Activated B cell treated with CpG ODN at 0.5 μM for 24 hours (primary cell): ENCODE data around the gene ULK2. TPM values are rescaled to one million over a fixed set of nuclear protein-coding genes. Genes with fewer than 3 reads are reported as not detected.

Experiments
- ATAC-seq: fragments of 200-7000 bp; cut with Tn5 transposase; one replicate; pipeline ENCODE4 v1.10.0; 2021; ENCODE audit warnings: low read depth, mild to moderate bottlenecking, moderate library complexity
- CTCF ChIA-PET: fragments of 350-600 bp; sonication (Branson Sonifier 250); formaldehyde crosslinking; loops from one replicate; lab custom pipeline; 2021; ENCODE audit warnings: antibody characterized with exemption; lab: Charles Lee
- POLR2A ChIA-PET: fragments of 350-600 bp; sonication (Branson Sonifier 250); formaldehyde crosslinking; loops from one replicate; lab custom pipeline; 2021; ENCODE audit warnings: antibody characterized with exemption; lab: Charles Lee
- DNase-seq: peaks from one replicate; pipeline ENCODE4 v3.0.0; 2022
- H3K27ac Mint-ChIP-seq: one replicate; pipeline ENCODE4 v1.8.0; 2020; ENCODE audit warnings: mixed read lengths
- H3K27me3 Mint-ChIP-seq: one replicate; pipeline ENCODE4 v1.8.0; 2021; ENCODE audit warnings: mixed read lengths
- H3K36me3 Mint-ChIP-seq: one replicate; pipeline ENCODE4 v1.8.0; 2021; ENCODE audit warnings: low read depth, mixed read lengths
- H3K4me1 Mint-ChIP-seq: one replicate; pipeline ENCODE4 v1.8.0; 2021; ENCODE audit warnings: mixed read lengths
- H3K4me3 Mint-ChIP-seq: one replicate; pipeline ENCODE4 v1.8.0; 2020; ENCODE audit warnings: mild to moderate bottlenecking, mixed read lengths
- H3K9me3 Mint-ChIP-seq: one replicate; pipeline ENCODE4 v1.8.0; 2020; ENCODE audit warnings: mixed read lengths
- CTCF ChIP-seq: fragments of 200-600 bp; IDR thresholded peaks from one replicate; pipeline ENCODE4 v1.8.0; 2022; ENCODE audit warnings: antibody characterized with exemption, mild to moderate bottlenecking
- intact Hi-C: fragments of 100-400 bp; cut with micrococcal nuclease; formaldehyde crosslinking; loops from one replicate; pipeline ENCODE4 v1.15.1; 2024
- total RNA-seq: library from RNA; stranded (reverse); gene quantifications from 2 replicates; pipeline ENCODE4 v1.2.3, GENCODE V29; 2022

ULK2 gene
- total RNA-seq, 1 donor from 2014 or later, result 3.0 TPM

GRCh38 chr17:19738073-19738449 is 129.7 kb downstream of the ULK2 start:
- H3K4me1 Mint-ChIP-seq, result no peaks in the 10 kb centered on the region
- H3K27ac Mint-ChIP-seq, result no peak overlapping the region
- DNase-seq, result no peak
- H3K27me3 Mint-ChIP-seq, result no peaks in the 10 kb centered on the region
- H3K36me3 Mint-ChIP-seq, result no peaks in the 10 kb centered on the region
- H3K9me3 Mint-ChIP-seq, result no peaks in the 10 kb centered on the region
- ATAC-seq, result no peak
- intact Hi-C loops, result no loop called here
- H3K4me3 Mint-ChIP-seq, result no peak overlapping the region
- POLR2A ChIA-PET, result no interaction called here
- no peak for TF ChIP-seq CTCF
- CTCF ChIA-PET, result no interaction called here

GRCh38 chr17:19737305-19738072 is 130.2 kb downstream of the ULK2 start:
- Mint-ChIP-seq H3K4me1 (no peaks in the 10 kb centered on the region), H3K4me3 (no peak overlapping the region), H3K9me3 (no peaks in the 10 kb centered on the region), H3K27me3 (no peaks in the 10 kb centered on the region), H3K36me3 (no peaks in the 10 kb centered on the region), H3K27ac (no peak overlapping the region)
- TF ChIP-seq CTCF, result no peak
- intact Hi-C loops, result no loop called here
- POLR2A ChIA-PET, result no interaction called here
- ATAC-seq (no peak), DNase-seq (no peak)
- CTCF ChIA-PET, result no interaction called here

- ChIA-PET POLR2A (no interaction called here), CTCF (no interaction called here)
- no peak for DNase-seq
- TF ChIP-seq CTCF, result no peak
- Mint-ChIP-seq H3K27ac (no peak overlapping the region), H3K9me3 (no peaks in the 10 kb centered on the region), H3K4me3 (no peak overlapping the region), H3K4me1 (no peaks in the 10 kb centered on the region), H3K27me3 (peaks cover 3% of the 10 kb centered on the region), H3K36me3 (no peaks in the 10 kb centered on the region)
- ATAC-seq, result no peak
- intact Hi-C loops, result no loop called here
Observed at GRCh38 chr17:19736071-19736470, 131.7 kb downstream of the ULK2 start.

GRCh38 chr17:19733953-19734526 is 133.7 kb downstream of the ULK2 start:
- H3K27ac Mint-ChIP-seq, result no peak overlapping the region
- H3K36me3 Mint-ChIP-seq, result no peaks in the 10 kb centered on the region
- H3K4me3 Mint-ChIP-seq, result no peak overlapping the region
- DNase-seq (no peak), ATAC-seq (no peak)
- peaks cover 3% of the 10 kb centered on the region for H3K27me3 Mint-ChIP-seq
- ChIA-PET CTCF (no interaction called here), POLR2A (no interaction called here)
- intact Hi-C loops, result no loop called here
- no peak for TF ChIP-seq CTCF
- H3K4me1 Mint-ChIP-seq, result no peaks in the 10 kb centered on the region
- no peaks in the 10 kb centered on the region for H3K9me3 Mint-ChIP-seq

- no peak overlapping the region for H3K27ac Mint-ChIP-seq
- H3K4me3 Mint-ChIP-seq, result no peak overlapping the region
- H3K4me1 Mint-ChIP-seq, result no peaks in the 10 kb centered on the region
- intact Hi-C loops, result no loop called here
- DNase-seq (no peak), ATAC-seq (no peak)
- CTCF ChIA-PET, result no interaction called here
- TF ChIP-seq CTCF, result no peak
- peaks cover 3% of the 10 kb centered on the region for H3K27me3 Mint-ChIP-seq
- no peaks in the 10 kb centered on the region for H3K9me3 Mint-ChIP-seq
- no peaks in the 10 kb centered on the region for H3K36me3 Mint-ChIP-seq
- POLR2A ChIA-PET, result no interaction called here
Observed at GRCh38 chr17:19731626-19732025, 136.1 kb downstream of the ULK2 start.
